ENCODE results near the gene CCL26. TPM values are rescaled to one million over a fixed set of nuclear protein-coding genes. Genes with fewer than 3 reads are reported as not detected.
A peak's percentile ranks its signal among the peaks of the same experiment; 100 is the strongest.

Gene CCL26
- total and polyA plus RNA-seq, 9 of the 15 experiments (the other 6 are each of a cell fraction or from before 2014, with no cell fraction given): 2.3 to 26.8 (median 8.4) TPM

DNA sequence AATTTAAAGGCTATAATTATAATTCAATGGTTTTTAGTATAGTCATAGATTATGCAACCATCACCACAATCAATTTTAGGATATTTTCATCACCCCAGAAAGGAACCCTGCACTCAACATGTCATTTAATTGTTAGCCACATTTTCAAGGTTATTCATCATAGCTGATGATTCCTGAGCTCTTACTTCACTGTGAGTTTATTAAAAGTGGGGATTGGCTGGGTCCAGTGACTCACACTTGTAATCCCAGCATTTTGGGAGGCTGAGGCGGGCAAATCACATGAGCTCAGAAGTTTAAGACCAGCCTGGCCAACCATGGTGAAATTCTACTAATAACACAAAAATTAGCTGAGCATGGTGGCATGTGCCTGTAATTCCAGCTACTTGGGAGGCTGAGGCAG lies 787 bp downstream of the CCL26 start:
- Histone ChIP-seq H3K27me3 (ENCODE audit: control insufficient read depth in 2 of 2, insufficient read depth in 2 of 2, low read length in 2 of 2) (no peaks in the 10 kb centered on the region), H3K9me1 (ENCODE audit: control insufficient read depth, insufficient read depth, low read length) (no peaks in the 10 kb centered on the region), H3K36me3 (ENCODE audit: control insufficient read depth, insufficient read depth, low read length) (no peaks in the 10 kb centered on the region), H3K27ac (ENCODE audit: extremely low read depth, low read depth, low read length) (no peak overlapping the region), H3K9ac (ENCODE audit: insufficient read depth in 1 of 2, low read depth in 2 of 2, low read length in 2 of 2) (no peak overlapping the region), H3K4me1 (replicated peaks in 1 of 2; ENCODE audit: control insufficient read depth in 2 of 2, insufficient read depth in 2 of 2, low read length in 2 of 2) (peaks cover 13 to 22% of the 10 kb centered on the region in 2 experiments), H3K4me2 (ENCODE audit: insufficient read depth, low read length) (no peak overlapping the region), H2AFZ (ENCODE audit: low read depth, low read length) (peak overlapping the region; percentile 25), H3K9me3 (replicated peaks; ENCODE audit: control insufficient read depth, insufficient read depth, low read depth, low read length) (no peaks in the 10 kb centered on the region), H4K20me1 (replicated peaks; ENCODE audit: control insufficient read depth, insufficient read depth, low read length) (no peaks in the 10 kb centered on the region), H3K4me3 (no peak overlapping the region), H3K79me2 (ENCODE audit: control insufficient read depth, insufficient read depth, low read length) (no peaks in the 10 kb centered on the region)
- 92% methylated on average over 1 of the region's 1 CpG for WGBS (ENCODE audit: insufficient coverage, low coverage, missing lambda C conversion rate)
- intact Hi-C loops (cut with micrococcal nuclease): loop anchor here (5.0 kb wide), 1 partner anchor 71 kb away; no protein-coding TSS in a partner anchor
- ChIA-PET POLR2A (interaction anchor here (0.6 to 1.2 kb wide), 2 partner anchors 9 to 110 kb away, joined by 4 to 5 read pairs; no protein-coding TSS in a partner anchor), CTCF (ENCODE audit: low intra/inter-chr PET ratio) (no interaction called here)
- BruUV-seq (replicated peaks): no TSS peak
- DNase-seq (ENCODE audit: extremely low read depth in 1 of 4, low spot score in 3 of 4) (no peak), ATAC-seq (no peak), FAIRE-seq (no peak)
- in situ Hi-C loops (cut with MboI): loop anchor here (25.0 kb wide), 1 partner anchor 866 kb away; the partner anchor contains the start of gene POMZP3
- no peak for TF ChIP-seq GTF2E2 (tag; IDR thresholded peaks at IDR 0.05)
- TF ChIP-seq CEBPB (tag; IDR thresholded peaks at IDR 0.05): peak; percentile 32; the same call in 1 of the 2 replicates
- TF ChIP-seq ATF3 (IDR thresholded peaks at IDR 0.05): 0 out of 2 replicates have a peak, but pooled peaks have one; percentile 14
- no peak for TF ChIP-seq ATF3 (CRISPR knock-in tag; conservative IDR thresholded peaks at IDR 0.05)
